GM10248 (cell line): ENCODE data around the gene PLEKHG5.

ENCODE experiments used
- CTCF ChIA-PET: fragments of 300-600 bp; sonication (Branson Sonifier 250); formaldehyde crosslinking; extraction: SDS; loops from one replicate; lab custom pipeline; 2021; ENCODE audit warnings: antibody characterized with exemption; lab: Yijun Ruan, JAX
- POLR2A ChIA-PET: fragments of 350-650 bp; sonication (Branson Sonifier 250); formaldehyde crosslinking; extraction: SDS; loops from one replicate; lab custom pipeline; 2020; ENCODE audit warnings: antibody characterized with exemption; lab: Yijun Ruan, JAX
- DNase-seq: peaks from one replicate; pipeline ENCODE4 v3.0.0; 2012; ENCODE audit errors: extremely low spot score
- CTCF ChIP-seq: IDR thresholded peaks from 2 replicates; pipeline ENCODE4 v1.5.1; 2012; ENCODE audit warnings: mild to moderate bottlenecking, low read depth; ENCODE audit errors: extremely low read depth, missing control alignments, control extremely low read depth

The PLEKHG5 gene

GRCh38 chr1:6423321-6423999, 68.0 kb downstream of the PLEKHG5 start:
- peak; percentile 83 for DNase-seq
- ChIA-PET CTCF (interaction anchor here (0.6 to 6.0 kb wide), 25 partner anchors 9 to 784 kb away, joined by 3 to 94 read pairs (median 4); no protein-coding TSS in a partner anchor), POLR2A (no interaction called here)
- peak; percentile 89 for TF ChIP-seq CTCF

- ChIA-PET CTCF (interaction anchor here (1.0 to 6.0 kb wide), 7 partner anchors 15 to 73 kb away, joined by 3 to 94 read pairs (median 5); no protein-coding TSS in a partner anchor), POLR2A (no interaction called here)
- DNase-seq = no peak
- TF ChIP-seq CTCF = no peak
Measured at GRCh38 chr1:6421266-6421665, 70.2 kb downstream of the PLEKHG5 start.

GRCh38 chr1:6420454-6421042, 70.9 kb downstream of the PLEKHG5 start:
- ChIA-PET POLR2A (no interaction called here), CTCF (interaction anchor here (1.0 to 6.0 kb wide), 8 partner anchors 15 to 73 kb away, joined by 3 to 94 read pairs (median 4); no protein-coding TSS in a partner anchor)
- DNase-seq = no peak
- no peak for TF ChIP-seq CTCF

GRCh38 chr1:6419804-6420453, 71.5 kb downstream of the PLEKHG5 start, which contains the start of gene HES2:
HES2 (minus strand) TSS chr1:6419919; CDS start chr1:6419820, 99 bp downstream.
- POLR2A ChIA-PET = interaction anchor here (0.6 kb wide), 1 partner anchor 26 kb away, joined by 4 read pairs; the partner anchor contains the start of gene ACOT7
- CTCF ChIA-PET = interaction anchor here (1.0 to 6.0 kb wide), 4 partner anchors 14 to 56 kb away, joined by 3 to 94 read pairs (median 5); no protein-coding TSS in a partner anchor
- no peak for TF ChIP-seq CTCF
- DNase-seq = no peak

GRCh38 chr1:6419397-6419803, 72.1 kb downstream of the PLEKHG5 start:
- POLR2A ChIA-PET = interaction anchor here (0.6 kb wide), 1 partner anchor 26 kb away, joined by 4 read pairs; the partner anchor contains the start of gene ACOT7
- CTCF ChIA-PET = interaction anchor here (1.0 to 6.0 kb wide), 4 partner anchors 14 to 56 kb away, joined by 3 to 94 read pairs (median 5); no protein-coding TSS in a partner anchor

More at GRCh38 chr1:6419397-6419803, 72.1 kb downstream of the PLEKHG5 start:
- DNase-seq = no peak
- TF ChIP-seq CTCF = no peak
